GM23338 (cell line): ENCODE results near the gene ZCCHC2. TPM values are rescaled to one million over a fixed set of nuclear protein-coding genes. Genes with fewer than 3 reads are reported as not detected.

Experiments used
- ATAC-seq: fragments of 200-7000 bp; cut with Tn5 transposase; 3 replicates; pipeline ENCODE4 v1.9.1; 2020
- DNase-seq: peaks from one replicate; pipeline ENCODE4 v3.0.0-alpha.2; 2015; ENCODE audit warnings: low spot score
- H2AFZ ChIP-seq: fragments of 200-600 bp; sonication (generic); 2 replicates; pipeline ENCODE4 v1.8.0; 2016; ENCODE audit warnings: antibody characterized with exemption, mild to moderate bottlenecking, moderate library complexity
- H3F3A ChIP-seq: fragments of 200-600 bp; sonication (generic); replicated peaks from 2 replicates; pipeline ENCODE4 v1.8.0; 2017; ENCODE audit warnings: antibody characterized with exemption, mixed run types, low read depth
- H3K27ac ChIP-seq: fragments of 200-600 bp; sonication (generic); 2 replicates; pipeline ENCODE4 v1.6.1; 2016; ENCODE audit warnings: low read depth
- H3K27me3 ChIP-seq: fragments of 200-600 bp; sonication (generic); 2 replicates; pipeline ENCODE4 v1.8.0; 2016; ENCODE audit warnings: mild to moderate bottlenecking, mixed run types, moderate library complexity; ENCODE audit not compliant: insufficient read depth
- H3K36me3 ChIP-seq: fragments of 200-600 bp; sonication (generic); 2 replicates; pipeline ENCODE4 v1.8.0; 2016; ENCODE audit warnings: mild to moderate bottlenecking; ENCODE audit not compliant: insufficient read depth
- H3K4me1 ChIP-seq: fragments of 200-600 bp; sonication (generic); 2 replicates; pipeline ENCODE4 v1.8.0; 2016; ENCODE audit warnings: mild to moderate bottlenecking, moderate library complexity; ENCODE audit not compliant: insufficient read depth
- H3K4me2 ChIP-seq: fragments of 200-600 bp; sonication (generic); 2 replicates; pipeline ENCODE4 v1.7.1; 2017; ENCODE audit warnings: mixed run types
- H3K4me3 ChIP-seq: fragments of 200-600 bp; sonication (generic); 2 replicates; pipeline ENCODE4 v1.6.1; 2016; ENCODE audit warnings: mixed run types
- H3K79me2 ChIP-seq: fragments of 200-600 bp; sonication (generic); replicated peaks from 2 replicates; pipeline ENCODE4 v1.8.0; 2017; ENCODE audit warnings: mild to moderate bottlenecking; ENCODE audit not compliant: insufficient read depth
- H3K9me2 ChIP-seq: fragments of 200-600 bp; sonication (generic); 2 replicates; pipeline ENCODE4 v1.8.0; 2017; ENCODE audit not compliant: insufficient read depth
- H4K20me1 ChIP-seq: fragments of 200-600 bp; sonication (generic); replicated peaks from 2 replicates; pipeline ENCODE4 v1.8.0; 2017; ENCODE audit warnings: mild to moderate bottlenecking; ENCODE audit not compliant: insufficient read depth
- H3K27ac Mint-ChIP-seq: 2 replicates; pipeline ENCODE4 v1.8.0; 2020; ENCODE audit warnings: inconsistent platforms, mild to moderate bottlenecking, moderate library complexity, mixed read lengths
- H3K27me3 Mint-ChIP-seq: 3 replicates; pipeline ENCODE4 v1.8.0; 2022; ENCODE audit warnings: low read depth, mild to moderate bottlenecking, moderate library complexity, mixed read lengths, inconsistent platforms; ENCODE audit not compliant: insufficient read depth, poor library complexity
- H3K36me3 Mint-ChIP-seq: 3 replicates; pipeline ENCODE4 v1.8.0; 2021; ENCODE audit warnings: low read depth, mild to moderate bottlenecking, inconsistent platforms, moderate library complexity, mixed read lengths
- H3K4me1 Mint-ChIP-seq: 3 replicates; pipeline ENCODE4 v1.8.0; 2020; ENCODE audit warnings: mild to moderate bottlenecking, inconsistent platforms, mixed read lengths
- H3K4me3 Mint-ChIP-seq: 3 replicates; pipeline ENCODE4 v1.8.0; 2021; ENCODE audit warnings: moderate library complexity, mild to moderate bottlenecking, inconsistent platforms, mixed read lengths
- H3K9me3 Mint-ChIP-seq: 3 replicates; pipeline ENCODE4 v1.8.0; 2020; ENCODE audit warnings: moderate library complexity, mild to moderate bottlenecking, inconsistent platforms, mixed read lengths
- CREB1 ChIP-seq: fragments of 250-450 bp; sonication (Bioruptor Pico); IDR thresholded peaks from 2 replicates; pipeline ENCODE4 v1.5.0; 2020; ENCODE audit warnings: low read depth, mild to moderate bottlenecking, moderate library complexity
- EZH2phosphoT487 ChIP-seq: fragments of 200-600 bp; sonication (generic); IDR thresholded peaks from one replicate; pipeline ENCODE4 v1.8.1; 2018; ENCODE audit warnings: antibody characterized with exemption; ENCODE audit not compliant: unreplicated experiment
- JUNB ChIP-seq: IDR thresholded peaks from one replicate; pipeline ENCODE4 v1.6.1; 2016; ENCODE audit warnings: antibody characterized with exemption; ENCODE audit not compliant: unreplicated experiment
- NANOG ChIP-seq: IDR thresholded peaks from 2 replicates; pipeline ENCODE4 v1.6.1; 2016; ENCODE audit warnings: antibody characterized with exemption, borderline replicate concordance
- POLR2AphosphoS5 ChIP-seq: IDR thresholded peaks from 2 replicates; pipeline ENCODE4 v1.6.1; 2016; ENCODE audit warnings: antibody characterized with exemption, low read depth
- ZNF331 ChIP-seq: fragments of 250-450 bp; sonication (Bioruptor Pico); IDR thresholded peaks from 2 replicates; pipeline ENCODE4 v1.5.0; 2020; ENCODE audit warnings: low read depth, mild to moderate bottlenecking, moderate library complexity
- long read RNA-seq: library from polyadenylated mRNA; unstranded; transcript quantifications from one replicate; pipeline ENCODE4 v2.0.0, GENCODE V29; 2020; ENCODE audit not compliant: unreplicated experiment
- polyA plus RNA-seq: library from polyadenylated mRNA; unstranded; fragments of >200 nt; fragmentation: Nextera tagmentation; extraction: Ambion mirVana; gene quantifications from 2 replicates; pipeline ENCODE4 v1.2.1, GENCODE V29; 2016
- total RNA-seq: library from RNA; depleted of rRNA; stranded (reverse); fragments of >200 nt; shearing (Covaris generic); gene quantifications from 2 replicates; pipeline ENCODE4 v1.2.3, GENCODE V29; 2014; rRNA removed
- TF ChIP-seq, protein P1 (sequence below): IDR thresholded peaks from 2 replicates; pipeline ENCODE4 v1.6.1; 2016; ENCODE audit warnings: antibody characterized with exemption
- TF ChIP-seq, protein P2 (sequence below), 2 experiments: fragments of 200-600 bp in 1 of 2; sonication (generic) in 1 of 2; conservative IDR thresholded peaks; 2 replicates each; pipeline versions ENCODE4 v1.5.1 to v1.6.1; 2016 to 2017; ENCODE audit warnings: antibody characterized with exemption in 2 of 2, low read depth in 2 of 2, mild to moderate bottlenecking in 2 of 2, moderate library complexity in 1 of 2
- TF ChIP-seq, protein P3 (sequence below): IDR thresholded peaks from one replicate; pipeline ENCODE4 v1.6.1; 2018; ENCODE audit warnings: antibody characterized with exemption; ENCODE audit not compliant: unreplicated experiment

ZCCHC2 gene
- total RNA-seq = 14.4 and 15.4 TPM in 2 replicates
- 4.9 and 5.4 TPM in 2 replicates for polyA plus RNA-seq
- long read RNA-seq, partial matches to known transcripts = 1 of 1 reads
- long read RNA-seq, other reads (novel, unspliced or antisense) = 0 of 1 reads

DNA sequence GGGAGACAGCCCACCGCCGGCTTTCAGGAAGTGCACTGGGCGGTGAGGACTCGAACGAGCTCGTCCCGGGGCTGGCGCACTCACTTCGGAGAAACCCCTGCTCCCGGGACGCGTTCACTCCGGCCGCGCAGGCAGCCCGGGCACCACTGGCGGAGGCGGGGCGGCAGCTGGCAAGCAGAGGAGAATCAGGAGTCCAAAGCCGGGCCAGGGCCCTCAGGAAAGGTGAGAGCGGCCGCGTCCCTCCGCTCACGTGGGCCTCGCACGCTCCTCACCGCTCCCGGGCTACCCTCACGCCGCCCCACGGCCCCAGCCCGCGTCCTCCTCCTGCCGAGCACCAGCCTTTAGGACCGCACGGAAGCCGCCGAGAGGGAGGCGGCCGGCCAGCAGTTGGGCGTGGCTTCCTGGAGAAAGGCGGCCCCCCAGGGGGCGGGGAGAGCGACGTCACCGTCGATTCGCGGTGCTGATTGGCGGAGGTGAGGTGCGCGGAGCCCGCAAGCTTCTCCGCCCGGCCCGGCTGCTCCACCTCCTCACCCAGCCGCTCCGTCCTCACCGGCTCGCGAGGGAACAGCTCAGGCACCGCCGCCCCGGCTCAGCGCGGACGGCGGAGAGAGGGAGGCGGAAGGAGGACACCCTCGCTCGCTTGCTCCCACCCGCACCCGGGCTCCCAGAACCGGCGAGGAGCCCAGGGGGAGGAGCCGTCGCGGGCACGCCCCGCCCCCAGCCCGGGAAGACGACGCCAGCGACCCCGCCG is at the start of gene ZCCHC2:
TSS of gene ZCCHC2 (plus strand) at position 522 of the 751 bp plus-strand sequence. CDS start 400 bp downstream, outside the sequence.
- peaks cover 28% of the 10 kb centered on the region for H3K27me3 Mint-ChIP-seq
- TF ChIP-seq, protein P1, sequence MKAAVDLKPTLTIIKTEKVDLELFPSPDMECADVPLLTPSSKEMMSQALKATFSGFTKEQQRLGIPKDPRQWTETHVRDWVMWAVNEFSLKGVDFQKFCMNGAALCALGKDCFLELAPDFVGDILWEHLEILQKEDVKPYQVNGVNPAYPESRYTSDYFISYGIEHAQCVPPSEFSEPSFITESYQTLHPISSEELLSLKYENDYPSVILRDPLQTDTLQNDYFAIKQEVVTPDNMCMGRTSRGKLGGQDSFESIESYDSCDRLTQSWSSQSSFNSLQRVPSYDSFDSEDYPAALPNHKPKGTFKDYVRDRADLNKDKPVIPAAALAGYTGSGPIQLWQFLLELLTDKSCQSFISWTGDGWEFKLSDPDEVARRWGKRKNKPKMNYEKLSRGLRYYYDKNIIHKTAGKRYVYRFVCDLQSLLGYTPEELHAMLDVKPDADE = peak; percentile 32; the same call in 1 of the 2 replicates
- TF ChIP-seq NANOG (no peak), POLR2AphosphoS5 (peak; percentile 89), CREB1 (peak; percentile 92)
- peak within 1 kb of the TSS; percentile 89 for H3K4me3 Mint-ChIP-seq
- no peak within 1 kb of the TSS for H3K27ac Mint-ChIP-seq
- Histone ChIP-seq H3K27me3 (peaks cover 41% of the 10 kb centered on the region), H3K79me2 (peaks cover 13% of the 10 kb centered on the region), H3K36me3 (no peaks in the 10 kb centered on the region), H3F3A (no peaks in the 10 kb centered on the region), H4K20me1 (peaks cover 14% of the 10 kb centered on the region), H3K9me2 (no peaks in the 10 kb centered on the region), H3K27ac (0 out of 2 replicates have a peak within 1 kb of the TSS, but pooled peaks have one; percentile 85), H2AFZ (peak within 1 kb of the TSS; percentile 77), H3K4me1 (peaks cover 22% of the 10 kb centered on the region), H3K4me2 (peak within 1 kb of the TSS; percentile 92), H3K4me3 (peak within 1 kb of the TSS; percentile 88)
- peaks cover 3% of the 10 kb centered on the region; the same call in 2 of the 3 replicates for H3K9me3 Mint-ChIP-seq
- ATAC-seq (peak; percentile 62), DNase-seq (peak; percentile 97)
- peaks cover 27% of the 10 kb centered on the region for H3K4me1 Mint-ChIP-seq
- peaks cover 3% of the 10 kb centered on the region; the same call in 1 of the 3 replicates for H3K36me3 Mint-ChIP-seq

DNA sequence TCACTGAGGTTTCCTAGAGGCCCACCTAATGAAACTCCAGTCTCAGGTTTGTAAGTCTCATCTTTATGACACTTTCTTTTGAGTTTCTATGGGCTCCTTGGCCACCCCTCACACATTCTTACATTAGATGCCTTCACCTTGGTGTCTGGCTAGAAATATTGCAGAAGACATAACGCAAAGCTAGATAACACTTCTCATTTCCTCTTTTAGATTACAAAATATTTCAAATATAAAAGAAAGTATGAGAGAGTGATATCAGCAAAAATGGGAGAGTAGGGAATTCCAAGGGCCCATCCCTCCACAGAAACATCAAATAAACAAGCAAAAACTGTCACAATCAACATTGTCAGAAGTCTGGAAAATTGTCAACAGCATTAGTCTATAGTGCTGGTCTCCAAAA is 43.3 kb upstream of the ZCCHC2 start:
- H3K4me1 Mint-ChIP-seq = no peaks in the 10 kb centered on the region
- H3K4me3 Mint-ChIP-seq = no peak overlapping the region

More for the DNA sequence above, 43.3 kb upstream of the ZCCHC2 start:
- Histone ChIP-seq H3K4me2 (no peak overlapping the region), H3K9me2 (no peaks in the 10 kb centered on the region), H3F3A (no peaks in the 10 kb centered on the region), H3K79me2 (no peaks in the 10 kb centered on the region), H3K4me3 (no peak overlapping the region), H3K36me3 (no peaks in the 10 kb centered on the region), H4K20me1 (no peaks in the 10 kb centered on the region), H3K27ac (no peak overlapping the region), H3K27me3 (no peaks in the 10 kb centered on the region), H2AFZ (no peak overlapping the region), H3K4me1 (no peaks in the 10 kb centered on the region)
- ATAC-seq (no peak), DNase-seq (no peak)
- Mint-ChIP-seq H3K27ac (no peak overlapping the region), H3K36me3 (no peaks in the 10 kb centered on the region), H3K9me3 (peaks cover 16% of the 10 kb centered on the region; the same call in 2 of the 3 replicates), H3K27me3 (peaks cover 2% of the 10 kb centered on the region)
- TF ChIP-seq, protein P2, sequence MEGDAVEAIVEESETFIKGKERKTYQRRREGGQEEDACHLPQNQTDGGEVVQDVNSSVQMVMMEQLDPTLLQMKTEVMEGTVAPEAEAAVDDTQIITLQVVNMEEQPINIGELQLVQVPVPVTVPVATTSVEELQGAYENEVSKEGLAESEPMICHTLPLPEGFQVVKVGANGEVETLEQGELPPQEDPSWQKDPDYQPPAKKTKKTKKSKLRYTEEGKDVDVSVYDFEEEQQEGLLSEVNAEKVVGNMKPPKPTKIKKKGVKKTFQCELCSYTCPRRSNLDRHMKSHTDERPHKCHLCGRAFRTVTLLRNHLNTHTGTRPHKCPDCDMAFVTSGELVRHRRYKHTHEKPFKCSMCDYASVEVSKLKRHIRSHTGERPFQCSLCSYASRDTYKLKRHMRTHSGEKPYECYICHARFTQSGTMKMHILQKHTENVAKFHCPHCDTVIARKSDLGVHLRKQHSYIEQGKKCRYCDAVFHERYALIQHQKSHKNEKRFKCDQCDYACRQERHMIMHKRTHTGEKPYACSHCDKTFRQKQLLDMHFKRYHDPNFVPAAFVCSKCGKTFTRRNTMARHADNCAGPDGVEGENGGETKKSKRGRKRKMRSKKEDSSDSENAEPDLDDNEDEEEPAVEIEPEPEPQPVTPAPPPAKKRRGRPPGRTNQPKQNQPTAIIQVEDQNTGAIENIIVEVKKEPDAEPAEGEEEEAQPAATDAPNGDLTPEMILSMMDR (conservative IDR thresholded peaks at IDR 0.05; ENCODE audit: low read depth in 2 of 2) = no peak
- TF ChIP-seq EZH2phosphoT487 (no peak), ZNF331 (no peak), NANOG (no peak), JUNB (no peak)
- TF ChIP-seq, protein P3, sequence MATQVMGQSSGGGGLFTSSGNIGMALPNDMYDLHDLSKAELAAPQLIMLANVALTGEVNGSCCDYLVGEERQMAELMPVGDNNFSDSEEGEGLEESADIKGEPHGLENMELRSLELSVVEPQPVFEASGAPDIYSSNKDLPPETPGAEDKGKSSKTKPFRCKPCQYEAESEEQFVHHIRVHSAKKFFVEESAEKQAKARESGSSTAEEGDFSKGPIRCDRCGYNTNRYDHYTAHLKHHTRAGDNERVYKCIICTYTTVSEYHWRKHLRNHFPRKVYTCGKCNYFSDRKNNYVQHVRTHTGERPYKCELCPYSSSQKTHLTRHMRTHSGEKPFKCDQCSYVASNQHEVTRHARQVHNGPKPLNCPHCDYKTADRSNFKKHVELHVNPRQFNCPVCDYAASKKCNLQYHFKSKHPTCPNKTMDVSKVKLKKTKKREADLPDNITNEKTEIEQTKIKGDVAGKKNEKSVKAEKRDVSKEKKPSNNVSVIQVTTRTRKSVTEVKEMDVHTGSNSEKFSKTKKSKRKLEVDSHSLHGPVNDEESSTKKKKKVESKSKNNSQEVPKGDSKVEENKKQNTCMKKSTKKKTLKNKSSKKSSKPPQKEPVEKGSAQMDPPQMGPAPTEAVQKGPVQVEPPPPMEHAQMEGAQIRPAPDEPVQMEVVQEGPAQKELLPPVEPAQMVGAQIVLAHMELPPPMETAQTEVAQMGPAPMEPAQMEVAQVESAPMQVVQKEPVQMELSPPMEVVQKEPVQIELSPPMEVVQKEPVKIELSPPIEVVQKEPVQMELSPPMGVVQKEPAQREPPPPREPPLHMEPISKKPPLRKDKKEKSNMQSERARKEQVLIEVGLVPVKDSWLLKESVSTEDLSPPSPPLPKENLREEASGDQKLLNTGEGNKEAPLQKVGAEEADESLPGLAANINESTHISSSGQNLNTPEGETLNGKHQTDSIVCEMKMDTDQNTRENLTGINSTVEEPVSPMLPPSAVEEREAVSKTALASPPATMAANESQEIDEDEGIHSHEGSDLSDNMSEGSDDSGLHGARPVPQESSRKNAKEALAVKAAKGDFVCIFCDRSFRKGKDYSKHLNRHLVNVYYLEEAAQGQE = no peak
